Left kidney (tissue), 2 donors: Measurements from ENCODE around the gene TRIP4. TPM values are rescaled to one million over a fixed set of nuclear protein-coding genes. Genes with fewer than 3 reads are reported as not detected.
A peak's percentile ranks its signal among the peaks of the same experiment; 100 is the strongest.
"Not testable (repeated sequence)": the region's sequence is repeated elsewhere in the genome, so short reads cannot be mapped to it uniquely, and the experiment has no call there.

Experiments
- DNase-seq: peaks from one replicate; pipeline ENCODE4 v3.0.0-alpha.2; 2013
- polyA plus RNA-seq: library from polyadenylated mRNA; unstranded; fragments of 120-200 nt; gene quantifications from one replicate; pipeline ENCODE4 v1.2.1, GENCODE V29; 2013; ENCODE audit not compliant: insufficient read length

Gene TRIP4
- polyA plus RNA-seq, 1 donor: 51.2 TPM

- DNase-seq: no peak
These were observed 98.2 kb downstream of the TRIP4 start for GRCh38 chr15:64485796-64486195.

GRCh38 chr15:64490598-64491259 is 103.1 kb downstream of the TRIP4 start:
- no peak for DNase-seq

- DNase-seq: no peak
These were observed 106.0 kb downstream of the TRIP4 start for GRCh38 chr15:64493641-64494040.

GRCh38 chr15:64495968-64496367 is 108.3 kb downstream of the TRIP4 start:
- DNase-seq: not testable (repeated sequence)

- no peak for DNase-seq
These were observed 113.2 kb downstream of the TRIP4 start for GRCh38 chr15:64500695-64501395.

GRCh38 chr15:64501396-64501715 is 113.7 kb downstream of the TRIP4 start:
- no peak for DNase-seq

- no peak for DNase-seq
These were observed 114.5 kb downstream of the TRIP4 start for GRCh38 chr15:64502151-64502550.

- no peak for DNase-seq
These were observed 114.9 kb downstream of the TRIP4 start for GRCh38 chr15:64502551-64502950.

- DNase-seq: peak; percentile 46
These were observed 115.6 kb downstream of the TRIP4 start for GRCh38 chr15:64503197-64503596.

- DNase-seq: no peak
These were observed 116.0 kb downstream of the TRIP4 start for GRCh38 chr15:64503640-64504039.

Other genes starting within 250 kb of the TRIP4 start
- gene SNX22, start 236.1 kb upstream of the TRIP4 start, polyA plus RNA-seq: 1.9 TPM
- gene PPIB, start 224.8 kb upstream of the TRIP4 start, polyA plus RNA-seq: 469 TPM
- 26.3 TPM for gene CSNK1G1, start 31.7 kb upstream of the TRIP4 start, polyA plus RNA-seq
- gene PCLAF, start 6.4 kb upstream of the TRIP4 start, polyA plus RNA-seq: 54.7 TPM
- 37.2 TPM for gene ZNF609, start 72.7 kb downstream of the TRIP4 start, polyA plus RNA-seq